NCI-H82 treated with DMSO at 0.1 percent for 48 hours (cell line): ENCODE measurements around the gene GAD1.

Experiments used
- DNase-seq: peaks from one replicate; lab custom pipeline; 2025; ENCODE audit not compliant: unreplicated experiment; lab: John Stamatoyannopoulos, UW

The GAD1 gene

GRCh38 chr2:170817093-170818035 is 677 bp downstream of the GAD1 start:
- DNase-seq: no peak

- DNase-seq: no peak
These were observed 1.5 kb downstream of the GAD1 start for GRCh38 chr2:170818036-170818751.

- no peak for DNase-seq
These were observed 2.2 kb downstream of the GAD1 start for GRCh38 chr2:170818752-170819470.

GRCh38 chr2:170819680-170820664 is 3.3 kb downstream of the GAD1 start:
- DNase-seq: no peak

GRCh38 chr2:170820757-170821530 is 4.3 kb downstream of the GAD1 start:
- no peak for DNase-seq

GRCh38 chr2:170821531-170822289 is 5.0 kb downstream of the GAD1 start:
- no peak for DNase-seq

- no peak for DNase-seq
These were observed 5.8 kb downstream of the GAD1 start for GRCh38 chr2:170822290-170823087.

GRCh38 chr2:170823088-170823897 is 6.6 kb downstream of the GAD1 start:
- no peak for DNase-seq

- no peak for DNase-seq
These were observed 7.2 kb downstream of the GAD1 start for GRCh38 chr2:170823898-170824215.

GRCh38 chr2:170824526-170825015 is 7.9 kb downstream of the GAD1 start:
- no peak for DNase-seq

- DNase-seq: no peak
These were observed 11.3 kb downstream of the GAD1 start for GRCh38 chr2:170827841-170828532.

GRCh38 chr2:170828533-170828916 is 11.8 kb downstream of the GAD1 start:
- no peak for DNase-seq

GRCh38 chr2:170829036-170829435 is 12.3 kb downstream of the GAD1 start:
- DNase-seq: no peak

- DNase-seq: no peak
These were observed 13.5 kb downstream of the GAD1 start for GRCh38 chr2:170830166-170830565.

GRCh38 chr2:170831115-170831514 is 14.4 kb downstream of the GAD1 start:
- no peak for DNase-seq

GRCh38 chr2:170836027-170836426 is 19.3 kb downstream of the GAD1 start:
- no peak for DNase-seq
